Measurements from ENCODE around the gene ARHGEF16. TPM values are rescaled to one million over a fixed set of nuclear protein-coding genes. Genes with fewer than 3 reads are reported as not detected.
A peak's percentile ranks its signal among the peaks of the same experiment; 100 is the strongest.

ARHGEF16 gene
- total RNA-seq, 1 donor from 2014 or later = not detected

DNA sequence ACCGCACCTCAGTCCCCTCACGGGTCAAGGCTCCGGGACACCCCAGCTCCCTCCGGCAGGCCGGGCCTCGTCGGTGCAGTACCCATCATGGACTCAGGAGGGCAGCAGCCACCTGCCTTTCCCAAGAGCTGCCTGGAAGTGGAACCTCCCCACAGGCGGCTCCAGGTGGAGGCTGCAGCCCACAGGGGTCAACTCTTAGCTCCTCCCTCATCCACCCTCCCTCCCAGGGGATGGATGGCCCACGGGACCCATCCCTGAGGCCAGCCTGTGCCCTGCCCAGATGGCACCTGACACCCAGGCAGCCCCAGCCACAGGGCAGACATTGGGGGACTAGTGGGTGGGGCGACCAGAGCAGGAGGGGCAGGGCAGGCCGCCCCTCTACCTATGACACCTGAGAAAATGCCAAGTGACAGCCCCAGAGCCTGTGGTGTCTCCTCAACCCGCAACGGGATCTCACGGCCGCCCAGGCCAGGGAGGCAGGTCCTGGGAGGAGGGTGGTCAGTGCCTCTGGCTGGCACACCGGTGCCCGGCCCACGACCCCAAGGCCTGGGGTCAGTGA, 1.2 kb upstream of the ARHGEF16 start:
- Histone ChIP-seq H3K27me3 (no peaks in the 10 kb centered on the region), H3K4me3 (no peak overlapping the region), H3K4me1 (peaks cover 7 to 9% of the 10 kb centered on the region in 2 donors), H3K9me3 (no peaks in the 10 kb centered on the region), H3K36me3 (no peaks in the 10 kb centered on the region), H3K27ac (no peak overlapping the region)
- DNase-seq (ENCODE audit: low spot score in 2 of 2) = peak in 1 of 2 donors; percentile 82
- TF ChIP-seq, protein P1, sequence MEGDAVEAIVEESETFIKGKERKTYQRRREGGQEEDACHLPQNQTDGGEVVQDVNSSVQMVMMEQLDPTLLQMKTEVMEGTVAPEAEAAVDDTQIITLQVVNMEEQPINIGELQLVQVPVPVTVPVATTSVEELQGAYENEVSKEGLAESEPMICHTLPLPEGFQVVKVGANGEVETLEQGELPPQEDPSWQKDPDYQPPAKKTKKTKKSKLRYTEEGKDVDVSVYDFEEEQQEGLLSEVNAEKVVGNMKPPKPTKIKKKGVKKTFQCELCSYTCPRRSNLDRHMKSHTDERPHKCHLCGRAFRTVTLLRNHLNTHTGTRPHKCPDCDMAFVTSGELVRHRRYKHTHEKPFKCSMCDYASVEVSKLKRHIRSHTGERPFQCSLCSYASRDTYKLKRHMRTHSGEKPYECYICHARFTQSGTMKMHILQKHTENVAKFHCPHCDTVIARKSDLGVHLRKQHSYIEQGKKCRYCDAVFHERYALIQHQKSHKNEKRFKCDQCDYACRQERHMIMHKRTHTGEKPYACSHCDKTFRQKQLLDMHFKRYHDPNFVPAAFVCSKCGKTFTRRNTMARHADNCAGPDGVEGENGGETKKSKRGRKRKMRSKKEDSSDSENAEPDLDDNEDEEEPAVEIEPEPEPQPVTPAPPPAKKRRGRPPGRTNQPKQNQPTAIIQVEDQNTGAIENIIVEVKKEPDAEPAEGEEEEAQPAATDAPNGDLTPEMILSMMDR (IDR thresholded peaks at IDR 0.05) = peak; percentile 93 to 97 (median 94)
- intact Hi-C loops (cut with DNase I) = loop anchor here (1.0 to 5.0 kb wide), 3 partner anchors 168 to 350 kb away; no protein-coding TSS in a partner anchor

DNA sequence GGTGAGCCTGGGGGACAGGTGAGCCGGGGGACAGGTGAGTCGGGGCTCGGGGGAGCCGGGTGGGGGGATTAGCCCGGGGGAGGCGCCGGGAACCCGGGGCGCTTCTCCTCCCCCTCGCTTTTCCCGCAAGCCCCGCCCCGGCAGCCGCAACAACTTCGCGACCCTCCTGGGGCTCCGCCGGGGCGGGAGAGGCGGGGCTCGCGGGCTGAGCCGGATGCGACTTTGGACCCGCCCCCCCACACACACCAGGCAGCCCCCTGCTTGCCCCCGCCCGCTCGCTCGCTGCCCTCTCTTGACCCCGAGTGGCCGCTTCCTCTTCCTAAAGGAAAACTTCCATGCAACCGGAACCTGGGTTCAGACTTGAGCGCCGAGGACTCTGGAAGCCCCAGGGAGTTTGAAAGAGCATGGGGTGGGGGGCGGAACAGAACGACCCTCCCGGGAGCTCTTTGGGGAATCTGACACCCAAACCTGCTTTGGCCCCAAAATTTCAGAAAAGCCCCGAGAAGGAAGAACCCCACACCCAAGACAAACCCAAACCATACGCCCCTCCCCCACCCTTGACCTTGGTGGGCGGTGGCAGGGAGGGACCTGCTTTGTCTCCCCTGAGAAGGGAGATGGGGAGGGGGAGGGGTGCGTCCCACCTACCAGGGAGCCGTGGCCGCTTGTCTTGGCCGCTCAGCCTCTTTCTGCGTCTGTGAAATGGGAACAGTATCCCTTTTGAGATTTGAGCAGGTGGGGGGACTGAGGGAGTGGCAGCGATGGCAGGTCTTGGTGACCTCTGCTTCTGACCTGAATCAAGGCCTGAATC, 550 bp downstream of the ARHGEF16 start:
- TF ChIP-seq, protein P1 (IDR thresholded peaks at IDR 0.05) = no peak
- intact Hi-C loops (cut with DNase I) = loop anchor here (5.0 kb wide), 1 partner anchor 267 kb away; no protein-coding TSS in a partner anchor
- no peak overlapping the region for H3K27ac ChIP-seq

DNA sequence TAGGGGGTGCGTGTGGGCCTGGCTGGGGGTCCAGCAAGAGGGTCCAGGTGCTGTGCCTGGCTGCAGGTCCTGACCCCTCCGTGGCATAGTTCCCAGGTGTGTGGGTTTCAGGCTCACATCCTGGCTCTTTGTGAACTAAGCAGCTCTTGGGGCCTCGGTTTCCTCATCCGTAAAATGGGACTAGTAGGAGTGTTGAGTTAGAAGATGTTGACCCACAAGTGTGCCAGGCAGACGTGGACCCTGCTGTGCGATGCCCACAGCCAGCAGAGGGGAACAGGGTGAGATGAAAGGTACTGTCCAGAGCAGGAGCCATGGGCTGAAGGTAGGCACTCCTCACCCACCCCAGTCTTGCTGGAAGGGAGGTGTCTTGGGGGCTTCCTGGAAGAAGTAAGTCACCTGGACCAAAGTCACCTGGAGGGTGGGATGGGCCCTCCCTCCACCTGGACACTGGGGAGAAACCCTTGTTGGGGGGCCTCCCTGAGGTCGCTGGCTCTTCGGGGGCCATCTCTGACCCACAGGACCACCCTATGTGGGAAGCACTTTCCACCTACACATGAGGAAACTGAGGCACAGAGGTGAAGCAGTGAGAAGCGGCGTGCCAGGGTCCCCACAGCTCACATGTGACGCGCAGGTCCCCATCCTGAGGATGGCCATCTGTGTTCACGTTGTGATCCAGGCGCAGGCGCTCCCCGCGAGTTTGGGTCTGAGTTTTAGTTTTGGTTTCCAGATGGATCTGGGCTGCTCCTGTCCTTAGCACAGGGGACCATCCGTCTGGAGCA, 1.4 kb downstream of the ARHGEF16 start:
- TF ChIP-seq, protein P1 (IDR thresholded peaks at IDR 0.05) = no peak
- H3K36me3 ChIP-seq = no peaks in the 10 kb centered on the region
- H3K4me3 ChIP-seq = no peak overlapping the region
- H3K9me3 ChIP-seq = no peaks in the 10 kb centered on the region
- H3K4me1 ChIP-seq = peaks cover 7 to 9% of the 10 kb centered on the region in 2 donors
- intact Hi-C loops (cut with DNase I) = no loop called here
- H3K27ac ChIP-seq = no peak overlapping the region
- DNase-seq (ENCODE audit: low spot score in 2 of 2) = no peak
- no peaks in the 10 kb centered on the region for H3K27me3 ChIP-seq

More for the DNA sequence above, 550 bp downstream of the ARHGEF16 start:
- Histone ChIP-seq H3K9me3 (no peaks in the 10 kb centered on the region), H3K4me3 (peak overlapping the region; percentile 53 to 60), H3K36me3 (no peaks in the 10 kb centered on the region), H3K27me3 (no peaks in the 10 kb centered on the region), H3K4me1 (peaks cover 7 to 9% of the 10 kb centered on the region in 2 donors)
- DNase-seq (ENCODE audit: low spot score in 2 of 2) = no peak

DNA sequence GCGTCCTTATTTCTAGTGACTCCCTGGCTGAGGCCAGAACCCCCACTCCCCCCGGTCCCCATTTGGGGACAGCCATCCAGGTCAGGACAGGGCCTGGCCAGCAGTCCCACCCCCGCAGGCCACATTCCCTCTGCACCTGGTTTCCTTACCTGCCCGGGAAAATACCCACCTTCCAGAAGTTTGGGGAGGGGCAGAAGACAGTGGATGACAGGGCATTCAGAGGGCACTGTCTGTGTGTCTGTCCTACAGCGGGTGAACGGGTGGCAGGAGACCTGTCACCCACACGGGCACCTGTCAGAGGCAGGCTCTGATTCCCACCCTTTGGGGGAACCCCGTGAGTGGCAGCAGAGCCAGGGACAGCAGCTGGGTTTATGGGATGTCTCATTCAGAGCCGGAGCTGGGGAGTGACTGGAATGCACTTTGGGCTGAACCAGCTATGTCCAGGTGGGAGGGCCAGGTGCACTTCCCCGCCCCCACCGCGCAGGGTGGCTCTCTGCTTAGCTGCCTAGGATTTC, 2.0 kb downstream of the ARHGEF16 start:
- no peak for DNase-seq (ENCODE audit: low spot score in 2 of 2)
- intact Hi-C loops (cut with DNase I) = no loop called here
- no peak overlapping the region for H3K27ac ChIP-seq

More for the DNA sequence above, 2.0 kb downstream of the ARHGEF16 start:
- Histone ChIP-seq H3K4me1 (peaks cover 7 to 9% of the 10 kb centered on the region in 2 donors), H3K9me3 (no peaks in the 10 kb centered on the region), H3K4me3 (no peak overlapping the region), H3K36me3 (no peaks in the 10 kb centered on the region), H3K27me3 (no peaks in the 10 kb centered on the region)
- TF ChIP-seq, protein P1 (IDR thresholded peaks at IDR 0.05) = no peak
